GM19463 (cell line): Measurements from ENCODE around the gene LEMD1.
"Not testable (repeated sequence)": the region's sequence is repeated elsewhere in the genome, so short reads cannot be mapped to it uniquely, and the experiment has no call there.

ENCODE experiments used
- ATAC-seq: cut with Tn5 transposase; IDR thresholded peaks from one replicate; pipeline ENCODE4 v1.9.1; 2021; ENCODE audit warnings: mild to moderate bottlenecking, moderate library complexity; ENCODE audit not compliant: unreplicated experiment

Gene LEMD1

DNA sequence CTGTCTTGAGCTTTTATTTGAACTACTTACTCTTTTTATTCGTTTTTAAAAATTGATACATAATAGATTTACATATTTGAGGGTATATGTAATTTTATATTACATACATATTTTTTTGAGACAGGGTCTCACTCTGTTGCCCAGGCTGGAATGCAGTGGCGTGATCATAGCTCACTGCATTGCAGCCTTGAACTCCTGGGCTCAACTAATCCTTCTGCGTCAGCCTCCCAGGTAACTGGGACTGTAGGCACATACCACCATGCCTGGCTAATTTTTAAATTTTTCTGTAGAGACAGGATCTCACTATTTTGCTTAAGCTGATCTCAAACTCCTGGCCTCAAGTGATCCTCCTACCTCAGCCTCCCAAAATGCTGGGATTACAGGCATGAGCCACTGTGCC lies 38.9 kb downstream of the LEMD1 start:
- not testable (repeated sequence) for ATAC-seq

DNA sequence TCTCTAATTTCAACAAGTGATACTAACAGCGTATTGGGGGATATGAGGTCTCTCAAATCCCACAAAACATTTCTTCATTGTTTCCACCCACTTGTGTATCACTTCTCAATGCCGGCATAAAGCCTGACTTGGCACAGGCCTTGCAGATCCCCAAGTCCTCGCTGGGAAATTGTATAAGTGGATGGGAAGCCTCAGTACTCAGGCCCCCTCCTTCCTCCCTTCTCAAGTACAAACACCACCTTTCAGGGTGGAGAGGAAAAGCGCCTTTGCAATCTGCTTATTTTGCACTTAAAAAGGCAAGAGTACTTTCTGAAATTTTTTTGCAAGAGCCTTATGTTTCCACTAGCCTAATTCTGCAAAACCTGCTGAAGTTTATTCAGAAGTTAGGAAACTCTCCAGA lies 39.3 kb downstream of the LEMD1 start:
- ATAC-seq, result no peak

DNA sequence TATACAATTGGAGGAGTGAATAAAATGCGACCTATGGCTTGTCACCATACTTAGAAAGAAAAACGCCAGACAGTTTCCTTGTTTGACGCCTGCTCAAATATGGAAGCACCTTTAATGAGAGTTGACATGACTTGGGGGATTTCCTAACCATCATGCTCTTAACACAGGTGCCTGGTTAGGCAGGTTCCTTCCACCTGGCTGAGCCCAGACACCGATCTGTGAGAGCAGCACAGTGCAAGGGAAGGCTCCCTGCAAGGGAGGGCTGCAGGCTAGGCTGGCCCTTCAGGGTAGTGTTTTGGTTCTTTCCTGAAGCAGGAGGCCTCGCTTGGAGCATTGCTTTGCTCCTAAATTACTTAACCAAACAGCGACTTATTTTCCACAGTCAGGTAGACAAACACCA lies 40.6 kb downstream of the LEMD1 start:
- ATAC-seq, result no peak

DNA sequence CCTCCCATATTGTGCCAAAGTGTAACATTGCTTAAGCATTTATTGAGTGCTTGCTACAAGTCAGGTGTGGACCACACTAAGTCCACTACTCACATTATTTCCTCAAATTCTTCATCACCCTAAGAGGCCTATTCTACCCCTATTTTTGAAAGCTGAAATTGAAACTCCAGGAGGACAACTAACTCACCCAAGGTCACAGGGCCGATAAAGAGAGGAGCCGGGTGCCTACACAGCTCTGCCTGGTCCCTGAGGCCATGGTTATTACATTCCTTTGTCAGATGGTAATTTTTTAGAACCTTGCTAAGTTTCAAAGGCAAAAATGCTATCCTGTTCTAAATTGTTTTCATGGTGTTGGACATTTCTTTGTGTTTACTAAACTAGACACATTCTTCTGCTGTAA lies 41.0 kb downstream of the LEMD1 start:
- no peak for ATAC-seq

DNA sequence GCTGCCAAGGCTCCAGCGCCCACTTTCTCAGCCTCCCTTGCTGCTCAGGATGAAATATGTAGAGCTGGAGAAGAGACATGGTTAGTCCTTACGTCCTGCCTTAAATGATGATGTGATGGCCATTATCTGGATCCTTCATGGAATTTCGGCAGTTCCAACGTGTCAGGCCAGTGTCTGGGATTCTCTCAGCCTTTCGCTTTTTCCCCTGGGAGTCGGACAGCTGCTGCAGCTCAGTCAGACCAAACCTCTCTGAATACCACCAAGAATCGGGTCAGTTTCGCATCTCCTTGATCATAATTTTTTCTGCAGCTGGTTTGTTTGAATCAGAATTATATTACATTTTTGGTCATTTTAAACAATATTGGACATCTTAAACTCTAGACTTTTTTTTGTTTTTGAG lies 42.8 kb downstream of the LEMD1 start:
- ATAC-seq, result no peak

DNA sequence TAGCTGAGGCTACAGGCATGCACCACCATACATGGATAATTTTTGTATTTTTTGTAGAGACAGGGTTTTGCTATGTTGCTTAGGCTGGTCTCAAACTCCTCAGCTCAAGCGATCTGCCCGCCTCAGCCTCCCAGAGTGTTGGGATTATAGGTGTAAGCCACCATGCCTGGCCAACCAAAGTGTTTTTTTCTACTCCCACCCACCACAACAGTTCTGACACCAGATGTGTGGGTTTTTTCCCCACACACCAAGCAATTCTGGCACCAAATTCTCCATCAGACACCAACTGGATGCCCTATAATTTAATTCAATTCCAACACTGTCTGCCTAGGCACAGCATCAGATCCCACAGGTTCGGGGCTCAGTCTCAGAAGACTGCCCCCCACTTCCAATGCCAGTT lies 44.5 kb downstream of the LEMD1 start:
- ATAC-seq, result no peak

DNA sequence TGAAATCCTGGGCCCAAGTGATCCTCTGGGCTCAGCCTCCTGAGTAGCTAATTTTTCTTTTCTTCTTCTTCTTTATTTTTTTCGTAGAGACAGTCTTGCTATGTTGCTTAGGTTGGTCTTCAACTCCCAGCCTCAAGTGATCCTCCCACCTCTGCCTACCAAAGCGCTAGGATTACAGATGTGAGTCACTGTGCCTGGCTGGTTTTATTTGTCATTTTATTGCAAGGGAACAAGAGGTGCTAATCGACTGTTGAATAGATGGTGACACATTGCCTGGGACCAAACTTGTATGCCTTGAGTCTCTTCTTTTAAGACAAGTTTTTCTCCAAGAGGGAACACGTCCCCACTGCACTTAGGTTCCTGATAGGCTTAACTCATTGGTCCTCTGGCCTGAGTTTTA lies 45.1 kb downstream of the LEMD1 start:
- no peak for ATAC-seq

DNA sequence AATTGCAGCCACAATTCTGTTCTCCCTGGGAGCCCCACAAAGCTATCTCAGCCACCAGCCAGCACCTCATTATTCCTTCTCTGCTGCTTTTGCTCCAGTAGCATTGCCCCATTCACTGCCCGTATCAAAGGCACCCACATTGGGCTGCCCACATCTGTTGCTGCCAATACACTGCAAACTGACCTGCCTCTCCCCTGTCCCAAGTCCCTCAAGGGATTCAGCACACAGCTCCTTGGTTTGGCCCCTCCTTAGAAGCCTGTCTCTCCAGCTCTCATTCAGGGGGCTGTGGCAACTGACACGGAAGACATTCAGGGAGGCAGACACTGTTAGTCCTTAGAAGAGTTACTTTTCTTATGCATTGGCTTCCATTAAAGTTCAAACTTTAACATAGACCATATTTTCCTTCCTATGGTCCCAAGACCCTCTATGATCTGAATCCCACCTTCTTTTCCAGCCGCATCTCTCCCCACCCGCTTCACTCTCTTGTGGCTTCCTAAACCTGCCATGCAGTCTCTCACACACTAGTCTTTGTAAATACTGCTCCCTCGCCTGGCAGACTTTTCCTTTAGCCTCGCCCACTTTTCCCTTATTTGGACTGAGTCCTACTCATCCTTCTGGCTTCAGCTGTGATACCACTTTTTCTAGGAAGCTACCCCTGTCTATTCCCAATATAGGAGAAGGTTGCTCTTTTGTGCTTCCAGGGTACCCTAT lies 45.9 kb downstream of the LEMD1 start:
- ATAC-seq, result no peak

DNA sequence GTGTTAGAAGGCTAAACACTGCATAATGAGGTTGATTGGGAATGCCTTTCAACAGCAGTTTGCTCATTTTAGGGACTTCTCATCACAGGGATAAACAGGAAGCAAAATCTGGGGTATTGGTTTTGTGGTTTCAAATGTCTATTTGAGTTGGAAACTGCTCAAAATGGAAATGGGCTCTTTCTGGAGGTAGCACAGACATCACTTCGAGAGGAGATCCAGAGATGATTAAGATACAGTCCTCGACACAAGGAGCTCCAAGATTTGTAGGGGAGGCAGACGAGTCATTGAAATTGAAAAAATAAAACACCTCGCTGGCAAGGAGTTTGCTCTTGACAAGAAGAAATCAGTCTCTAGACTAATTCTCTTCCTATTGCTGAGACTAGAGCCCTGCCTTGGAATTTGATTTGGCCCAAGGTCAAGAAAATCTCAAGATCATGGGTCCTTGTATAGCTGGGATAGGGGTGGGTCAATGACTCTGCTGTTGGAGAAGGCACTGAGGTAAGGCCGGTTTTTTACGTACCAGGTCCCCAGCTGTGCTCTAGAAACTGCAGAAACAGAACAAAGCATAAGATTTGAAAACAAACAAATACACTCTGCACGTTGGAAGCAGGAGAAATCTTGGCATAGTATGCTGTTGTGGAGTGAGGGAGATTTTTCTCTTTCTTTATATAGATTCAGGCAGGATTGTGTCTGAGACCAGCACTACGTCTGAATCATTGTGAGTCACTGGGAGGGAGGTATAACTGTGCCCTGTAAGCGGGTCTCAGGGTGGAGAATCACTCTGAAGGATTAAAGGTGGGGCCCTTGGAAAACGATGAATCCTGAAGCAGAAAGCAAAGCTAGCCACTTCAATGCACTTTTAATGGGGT lies 47.4 kb downstream of the LEMD1 start:
- no peak for ATAC-seq

DNA sequence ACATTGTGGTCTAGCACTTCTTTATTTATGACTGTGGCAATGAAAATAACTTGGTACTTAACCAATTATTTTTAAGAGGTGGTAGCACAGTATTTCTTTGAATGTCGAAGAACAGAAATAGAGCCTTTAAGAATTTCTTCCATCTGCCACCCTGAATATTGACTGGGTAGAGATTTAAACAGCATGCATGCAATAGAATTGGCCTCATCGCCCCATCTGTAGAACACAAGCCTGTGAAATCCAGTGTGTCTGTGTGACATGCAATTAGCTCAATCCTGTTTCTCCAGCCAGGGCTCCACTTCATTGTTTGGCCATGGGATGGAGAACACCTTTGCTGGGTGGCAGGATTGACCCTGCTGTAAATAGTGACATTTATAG lies 48.1 kb downstream of the LEMD1 start:
- ATAC-seq, result no peak

DNA sequence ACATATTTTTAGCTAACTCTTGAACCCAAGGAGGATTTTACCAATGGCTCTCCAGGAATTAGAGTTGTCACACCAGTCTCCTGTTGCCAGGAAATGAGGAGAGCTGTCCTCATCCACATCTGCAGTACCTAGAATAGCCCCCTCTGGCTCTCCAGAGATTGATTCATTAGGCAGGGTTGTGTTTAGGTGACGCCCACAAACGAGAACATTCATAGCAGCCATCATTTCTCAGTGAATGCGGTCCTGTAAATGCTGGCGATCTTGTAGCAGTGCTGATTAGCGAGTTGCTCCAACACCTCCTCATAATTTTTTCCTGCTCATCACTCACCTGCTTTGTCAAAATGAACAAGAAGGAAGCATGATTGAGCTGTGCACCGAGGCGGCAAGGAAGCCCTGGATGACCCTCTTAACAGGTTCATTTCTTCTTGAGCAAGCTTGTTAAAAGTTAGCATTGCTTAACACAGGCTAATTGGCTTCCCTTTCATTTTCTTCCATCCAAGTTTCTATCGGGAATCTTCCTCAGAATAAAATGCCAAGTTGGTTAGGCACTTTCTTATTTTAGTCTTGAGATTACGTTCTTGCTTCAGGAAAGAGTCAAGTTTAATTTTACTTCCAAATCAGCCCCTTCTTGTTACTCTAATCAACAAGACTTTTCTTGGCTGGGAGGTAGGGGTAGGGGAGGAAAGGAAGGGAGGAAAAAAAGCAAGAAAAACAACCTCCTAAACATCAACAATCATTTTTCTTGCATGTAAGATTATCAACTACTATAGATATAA lies 48.6 kb downstream of the LEMD1 start:
- no peak for ATAC-seq

DNA sequence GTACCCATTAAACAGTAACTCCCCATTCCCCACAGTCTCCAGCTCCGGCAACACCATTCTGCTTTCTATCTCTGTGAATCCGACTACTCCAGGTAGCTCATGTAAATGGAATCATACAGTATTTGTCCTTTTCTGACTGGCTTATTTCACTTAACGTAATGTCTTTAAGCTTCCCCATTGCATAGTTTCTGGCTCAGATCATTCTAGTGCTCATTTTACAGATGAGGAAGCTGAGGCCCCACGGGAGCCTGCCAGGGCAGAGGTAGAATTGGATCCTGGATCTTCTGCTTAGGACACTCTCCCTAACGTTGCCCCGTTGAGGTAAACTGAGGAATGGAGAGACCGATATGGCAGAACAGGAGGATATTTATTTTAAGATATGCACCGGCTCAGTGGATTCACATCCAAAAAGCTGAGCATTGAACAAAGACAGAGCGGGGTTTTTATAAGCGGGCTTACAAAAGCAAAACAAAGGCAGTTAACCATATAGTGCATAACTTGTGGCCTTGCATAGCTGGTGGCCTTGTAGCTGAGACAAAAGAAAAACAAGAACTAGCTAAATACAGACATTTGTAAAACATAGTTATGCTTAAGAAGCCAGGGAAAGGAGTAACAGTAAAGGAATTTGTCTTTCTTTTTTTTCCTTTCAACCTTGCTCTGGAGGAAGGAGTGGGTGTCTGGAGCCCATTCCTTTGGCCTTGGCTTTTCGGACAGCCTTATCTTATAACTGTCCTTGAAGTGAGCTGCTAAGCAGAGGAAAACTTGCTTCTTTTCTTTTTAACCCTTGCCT lies 49.8 kb downstream of the LEMD1 start:
- ATAC-seq, result no peak

DNA sequence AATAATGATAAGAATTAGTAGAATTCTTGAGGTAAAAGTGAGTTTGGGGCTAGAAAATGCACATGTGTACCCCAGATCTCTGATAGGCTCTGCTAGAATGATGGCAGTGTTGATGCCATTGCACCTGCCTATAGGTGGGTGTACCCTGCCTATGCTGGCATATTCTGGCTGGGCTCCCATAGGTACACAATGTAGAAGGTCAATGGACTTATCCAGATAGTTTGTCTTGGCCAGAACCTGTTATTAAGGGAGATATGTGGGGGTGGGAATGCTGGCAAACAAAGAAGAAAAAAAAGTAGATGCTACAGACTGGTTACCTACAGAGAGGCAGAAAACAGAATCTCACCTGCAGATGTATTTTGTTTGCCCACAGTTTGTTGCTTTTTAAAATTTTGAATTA lies 51.1 kb downstream of the LEMD1 start:
- no peak for ATAC-seq

DNA sequence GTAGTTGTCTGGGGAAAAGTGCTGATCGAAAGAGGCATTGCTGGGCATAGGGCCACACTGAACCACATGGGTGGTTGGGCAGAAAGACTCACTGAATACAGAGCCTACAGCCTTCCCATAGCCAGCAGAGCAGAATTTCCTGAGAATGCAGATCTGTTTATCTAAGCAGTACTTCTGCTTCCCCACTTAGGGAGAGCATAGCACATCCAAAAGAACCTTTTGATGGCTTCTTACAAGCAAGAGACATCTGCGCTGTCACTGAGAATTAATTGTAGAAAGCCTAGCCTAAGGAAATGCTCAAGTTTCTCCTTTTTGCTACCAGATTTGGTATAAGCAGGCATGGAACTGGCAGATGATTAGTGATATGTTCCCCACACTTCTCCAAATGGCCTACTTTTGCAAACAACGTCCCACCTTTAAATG lies 52.1 kb downstream of the LEMD1 start:
- ATAC-seq, result no peak

DNA sequence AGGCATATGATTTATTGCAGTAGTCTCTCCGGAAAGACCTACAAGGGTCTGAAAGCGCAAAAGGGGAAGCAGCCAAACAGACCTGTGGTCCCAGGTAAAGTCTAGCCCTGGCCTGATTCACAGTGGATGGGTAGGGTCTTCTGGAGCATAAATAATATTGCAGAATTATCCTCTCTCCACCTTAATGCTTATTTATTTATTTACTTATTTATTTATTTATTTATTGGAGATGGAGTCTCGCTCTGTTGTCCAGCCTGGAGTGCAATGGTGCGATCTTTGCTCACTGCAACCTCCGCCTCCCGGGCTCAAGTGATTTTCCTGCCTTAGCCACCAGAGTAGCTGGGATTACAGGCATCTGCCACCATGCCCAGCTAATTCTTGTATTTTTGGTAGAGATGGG lies 53.4 kb downstream of the LEMD1 start:
- no peak for ATAC-seq

DNA sequence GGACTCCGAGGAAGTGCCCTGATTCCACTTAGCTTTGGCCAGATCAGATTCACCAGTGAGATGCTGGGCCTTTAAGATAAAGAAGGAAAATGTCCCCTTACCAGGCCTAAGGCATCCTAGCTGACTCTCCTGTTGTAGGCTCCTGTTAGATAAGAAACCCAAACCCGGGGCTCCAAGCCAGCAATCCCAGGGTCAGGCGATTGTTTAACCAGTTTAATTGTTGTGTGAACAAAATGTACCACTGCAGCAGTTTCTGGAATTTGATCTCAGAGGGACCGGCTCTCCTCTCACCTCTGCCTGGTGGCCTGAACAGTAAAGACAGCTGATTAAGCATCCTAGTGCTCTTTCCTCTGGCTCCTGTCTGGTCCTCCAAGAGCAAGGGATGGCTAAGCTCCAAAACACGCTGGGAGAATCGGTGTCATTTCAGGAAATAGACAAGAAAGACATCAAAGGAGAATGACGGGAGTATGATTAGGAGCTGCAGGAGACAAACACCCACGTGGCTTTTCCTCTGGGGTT lies 55.9 kb downstream of the LEMD1 start:
- no peak for ATAC-seq

DNA sequence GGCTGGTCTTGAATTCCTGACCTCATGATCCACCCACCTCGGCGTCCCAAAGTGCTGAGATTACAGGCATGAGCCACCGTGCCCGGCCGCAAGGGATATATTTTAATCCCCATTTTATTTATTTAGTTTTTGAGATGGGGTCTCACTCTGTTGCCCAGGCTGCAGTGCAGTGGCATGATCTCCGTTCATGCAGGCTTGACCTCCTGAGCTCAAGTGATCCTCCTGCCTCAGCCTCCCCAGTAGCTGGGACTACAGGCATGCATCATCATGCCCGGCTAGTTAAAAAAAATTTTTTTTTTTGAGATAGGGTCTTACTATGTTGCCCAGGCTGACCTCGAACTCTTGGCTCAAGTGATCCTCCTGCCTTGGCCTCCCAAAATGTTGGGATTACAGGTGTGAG lies 56.8 kb downstream of the LEMD1 start:
- not testable (repeated sequence) for ATAC-seq

DNA sequence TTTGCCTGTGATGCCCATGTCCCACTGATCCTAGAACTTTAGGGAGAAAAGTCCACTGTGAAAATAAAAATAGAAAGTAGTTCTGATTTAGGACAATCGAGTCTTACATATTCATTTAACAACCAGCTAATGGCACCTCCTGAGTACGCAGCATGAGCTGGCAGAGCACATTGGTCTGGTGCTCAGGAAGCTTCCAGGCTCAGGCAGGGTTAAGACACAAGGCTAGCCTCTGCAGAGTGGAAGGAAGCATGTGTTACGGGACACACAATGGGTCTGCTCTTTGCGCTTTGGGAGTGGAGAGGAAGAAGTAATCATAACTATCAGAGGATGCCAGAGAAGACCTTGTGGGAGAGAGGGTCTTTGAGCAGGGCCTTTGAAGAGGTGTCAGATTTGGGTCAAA lies 61.0 kb downstream of the LEMD1 start:
- no peak for ATAC-seq

DNA sequence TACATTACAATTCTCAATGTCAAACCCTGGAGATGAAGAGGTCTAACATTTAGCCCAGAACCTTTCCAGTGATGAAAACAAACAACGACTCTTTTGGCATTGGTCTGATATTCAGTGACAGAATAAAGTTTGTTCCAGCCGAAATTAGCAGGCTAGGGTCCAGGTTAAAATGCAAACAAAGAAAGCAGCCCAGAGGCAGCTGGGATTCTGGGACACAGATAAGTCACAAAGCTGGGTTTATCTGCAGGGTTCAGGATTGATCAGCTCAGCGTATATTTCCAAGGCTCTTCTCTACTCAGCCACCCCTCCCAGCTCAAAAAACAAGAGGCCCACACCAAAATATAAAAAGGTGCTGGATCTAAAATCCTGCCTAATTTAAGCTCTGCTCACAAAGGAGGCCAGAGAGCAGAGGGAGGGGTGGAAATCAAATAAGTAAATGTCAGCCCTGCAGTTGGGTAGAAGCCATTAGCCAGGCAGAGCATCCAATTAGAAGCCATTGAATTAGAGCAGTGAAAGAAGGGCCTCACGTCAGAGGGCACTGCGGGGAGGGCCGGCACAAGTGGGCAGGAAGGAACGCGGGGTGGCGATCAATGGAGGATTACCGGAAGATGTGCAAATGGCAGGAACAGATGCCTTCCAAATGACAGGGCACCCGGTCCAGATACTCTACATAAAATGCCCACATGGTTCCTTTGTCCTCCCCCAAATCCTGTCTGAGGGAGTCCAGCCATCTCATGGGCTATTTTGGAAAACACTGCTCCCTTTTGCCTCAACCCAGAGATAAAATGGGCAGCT lies 61.9 kb downstream of the LEMD1 start:
- ATAC-seq, result no peak

DNA sequence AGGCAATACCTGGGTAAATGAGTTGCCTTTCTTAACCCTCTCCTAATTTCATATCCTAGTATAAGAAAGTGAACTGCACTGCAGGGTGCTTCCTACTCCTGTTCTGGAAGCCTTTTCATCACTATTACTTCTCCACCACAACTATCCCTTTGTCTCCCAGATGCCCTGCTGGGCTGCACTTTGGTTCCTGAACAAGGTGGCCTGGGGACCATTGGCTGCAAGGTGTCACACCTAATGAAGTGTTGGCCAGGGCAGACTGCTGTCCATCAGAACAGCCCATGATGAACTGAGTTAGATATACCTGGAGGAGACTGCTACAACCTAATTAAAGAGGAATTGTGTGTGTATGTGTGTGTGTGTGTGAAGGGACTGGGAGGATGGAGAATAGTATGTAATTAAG lies 63.3 kb downstream of the LEMD1 start:
- ATAC-seq, result no peak
